ENCODE results near the gene MRPL17.

The MRPL17 gene

GRCh38 chr11:6640036-6640984, 42.8 kb downstream of the MRPL17 start:
- Mint-ChIP-seq H3K36me3 (no peaks in the 10 kb centered on the region), H3K9me3 (no peaks in the 10 kb centered on the region), H3K27ac (no peak overlapping the region), H3K4me3 (no peak overlapping the region), H3K27me3 (no peaks in the 10 kb centered on the region), H3K4me1 (peaks cover 5 to 9% of the 10 kb centered on the region in 2 donors)
- ATAC-seq (replicated peaks) (no peak), DNase-seq (no peak)

- Mint-ChIP-seq H3K9me3 (no peaks in the 10 kb centered on the region), H3K36me3 (no peaks in the 10 kb centered on the region), H3K4me1 (peaks cover 4 to 5% of the 10 kb centered on the region in 2 donors), H3K27me3 (no peaks in the 10 kb centered on the region), H3K27ac (no peak overlapping the region), H3K4me3 (no peak overlapping the region)
- ATAC-seq (replicated peaks) (no peak), DNase-seq (no peak)
Observed at GRCh38 chr11:6638429-6638828, 44.7 kb downstream of the MRPL17 start.

GRCh38 chr11:6637871-6638270, 45.3 kb downstream of the MRPL17 start:
- H3K4me3 Mint-ChIP-seq = no peak overlapping the region
- DNase-seq (no peak), ATAC-seq (replicated peaks) (no peak)
- H3K4me1 Mint-ChIP-seq = peaks cover 4 to 5% of the 10 kb centered on the region in 2 donors
- no peaks in the 10 kb centered on the region for H3K9me3 Mint-ChIP-seq
- no peaks in the 10 kb centered on the region for H3K27me3 Mint-ChIP-seq
- no peak overlapping the region for H3K27ac Mint-ChIP-seq
- H3K36me3 Mint-ChIP-seq = no peaks in the 10 kb centered on the region

GRCh38 chr11:6636480-6636879, 46.7 kb downstream of the MRPL17 start:
- no peaks in the 10 kb centered on the region for H3K9me3 Mint-ChIP-seq
- no peak overlapping the region for H3K4me3 Mint-ChIP-seq
- DNase-seq (no peak), ATAC-seq (replicated peaks) (no peak)
- H3K36me3 Mint-ChIP-seq = no peaks in the 10 kb centered on the region
- H3K27me3 Mint-ChIP-seq = no peaks in the 10 kb centered on the region
- peaks cover 4 to 7% of the 10 kb centered on the region in 2 donors for H3K4me1 Mint-ChIP-seq
- H3K27ac Mint-ChIP-seq = no peak overlapping the region

GRCh38 chr11:6635082-6635932, 47.8 kb downstream of the MRPL17 start:
- no peak for DNase-seq
- peak in 1 of 2 donors; percentile 38 for ATAC-seq (replicated peaks)
- Mint-ChIP-seq H3K27ac (no peak overlapping the region), H3K9me3 (no peaks in the 10 kb centered on the region), H3K36me3 (no peaks in the 10 kb centered on the region), H3K27me3 (no peaks in the 10 kb centered on the region), H3K4me1 (peaks cover 4 to 11% of the 10 kb centered on the region in 2 donors), H3K4me3 (no peak overlapping the region)

- H3K4me1 Mint-ChIP-seq = peaks cover 2 to 8% of the 10 kb centered on the region in 2 donors
- H3K9me3 Mint-ChIP-seq = no peaks in the 10 kb centered on the region
- no peaks in the 10 kb centered on the region for H3K36me3 Mint-ChIP-seq
- no peak for DNase-seq
- H3K27ac Mint-ChIP-seq = no peak overlapping the region
- ATAC-seq (replicated peaks) = no peak
- H3K4me3 Mint-ChIP-seq = no peak overlapping the region
- no peaks in the 10 kb centered on the region for H3K27me3 Mint-ChIP-seq
Observed at GRCh38 chr11:6634534-6634933, 48.6 kb downstream of the MRPL17 start.

- DNase-seq = no peak
- no peak overlapping the region for H3K4me3 Mint-ChIP-seq
- no peak overlapping the region for H3K27ac Mint-ChIP-seq
- no peaks in the 10 kb centered on the region for H3K36me3 Mint-ChIP-seq
- H3K9me3 Mint-ChIP-seq = no peaks in the 10 kb centered on the region
- no peak for ATAC-seq (replicated peaks)
- peaks cover 0 to 5% of the 10 kb centered on the region in 2 donors for H3K4me1 Mint-ChIP-seq
- H3K27me3 Mint-ChIP-seq = no peaks in the 10 kb centered on the region
Observed at GRCh38 chr11:6633422-6634408, 49.4 kb downstream of the MRPL17 start.

GRCh38 chr11:6632116-6633073, 50.7 kb downstream of the MRPL17 start:
- H3K27ac Mint-ChIP-seq = no peak overlapping the region
- DNase-seq (no peak), ATAC-seq (replicated peaks) (no peak)
- no peaks in the 10 kb centered on the region for H3K27me3 Mint-ChIP-seq
- no peaks in the 10 kb centered on the region for H3K36me3 Mint-ChIP-seq
- H3K4me3 Mint-ChIP-seq = no peak overlapping the region
- H3K9me3 Mint-ChIP-seq = no peaks in the 10 kb centered on the region
- peaks cover 7 to 17% of the 10 kb centered on the region in 2 donors for H3K4me1 Mint-ChIP-seq

GRCh38 chr11:6631361-6631890, 51.7 kb downstream of the MRPL17 start:
- Mint-ChIP-seq H3K9me3 (no peaks in the 10 kb centered on the region), H3K4me3 (no peak overlapping the region), H3K4me1 (peaks cover 12 to 26% of the 10 kb centered on the region in 2 donors), H3K27me3 (no peaks in the 10 kb centered on the region), H3K36me3 (no peaks in the 10 kb centered on the region), H3K27ac (peak overlapping the region; percentile 75)
- DNase-seq (no peak), ATAC-seq (replicated peaks) (no peak)

GRCh38 chr11:6630632-6631291, 52.4 kb downstream of the MRPL17 start:
- DNase-seq (no peak), ATAC-seq (replicated peaks) (no peak)
- Mint-ChIP-seq H3K27me3 (no peaks in the 10 kb centered on the region), H3K4me3 (no peak overlapping the region), H3K9me3 (no peaks in the 10 kb centered on the region), H3K4me1 (peaks cover 14 to 27% of the 10 kb centered on the region in 2 donors), H3K36me3 (no peaks in the 10 kb centered on the region), H3K27ac (no peak overlapping the region)

Data from stimulated activated naive B cell treated with anti-CD40 and anti-IgM and Interleukin-4, amounts not matched to agents 10 μg/mL and 1 μg/mL and 100 μg/mL, for 72 hours (primary cell).